GM21737 (cell line): Measurements from ENCODE around the gene UBASH3B.
A peak's percentile ranks its signal among the peaks of the same experiment; 100 is the strongest.
"Not testable (repeated sequence)": the region's sequence is repeated elsewhere in the genome, so short reads cannot be mapped to it uniquely, and the experiment has no call there.

Experiments used
- ATAC-seq: cut with Tn5 transposase; IDR thresholded peaks from one replicate; pipeline ENCODE4 v1.9.1; 2021; ENCODE audit warnings: mild to moderate bottlenecking, moderate library complexity; ENCODE audit not compliant: unreplicated experiment

Gene UBASH3B

GRCh38 chr11:122804161-122804560 lies 148.6 kb downstream of the UBASH3B start:
- no peak for ATAC-seq

- ATAC-seq: no peak
Measured at GRCh38 chr11:122804796-122805195, 149.3 kb downstream of the UBASH3B start.

- ATAC-seq: no peak
Measured at GRCh38 chr11:122807731-122808477, 152.4 kb downstream of the UBASH3B start.

GRCh38 chr11:122808478-122808869 lies 153.0 kb downstream of the UBASH3B start:
- ATAC-seq: peak; percentile 68

GRCh38 chr11:122809866-122810265 lies 154.3 kb downstream of the UBASH3B start:
- ATAC-seq: no peak

- no peak for ATAC-seq
Measured at GRCh38 chr11:122811721-122812120, 156.2 kb downstream of the UBASH3B start.

GRCh38 chr11:122812638-122813037 lies 157.1 kb downstream of the UBASH3B start:
- no peak for ATAC-seq

- ATAC-seq: no peak
Measured at GRCh38 chr11:122813176-122813893, 157.8 kb downstream of the UBASH3B start.

- no peak for ATAC-seq
Measured at GRCh38 chr11:122813894-122814270, 158.4 kb downstream of the UBASH3B start.

- ATAC-seq: no peak
Measured at GRCh38 chr11:122814401-122814800, 158.9 kb downstream of the UBASH3B start.

GRCh38 chr11:122815900-122816299 lies 160.4 kb downstream of the UBASH3B start:
- no peak for ATAC-seq

- ATAC-seq: no peak
Measured at GRCh38 chr11:122816761-122817520, 161.4 kb downstream of the UBASH3B start.

GRCh38 chr11:122820158-122820557 lies 164.6 kb downstream of the UBASH3B start:
- no peak for ATAC-seq

- no peak for ATAC-seq
Measured at GRCh38 chr11:122821169-122821568, 165.6 kb downstream of the UBASH3B start.

GRCh38 chr11:122822241-122822640 lies 166.7 kb downstream of the UBASH3B start:
- ATAC-seq: no peak

GRCh38 chr11:122823564-122823963 lies 168.0 kb downstream of the UBASH3B start:
- no peak for ATAC-seq

- ATAC-seq: not testable (repeated sequence)
Measured at GRCh38 chr11:122829371-122829770, 173.8 kb downstream of the UBASH3B start.

GRCh38 chr11:122832297-122832696 lies 176.8 kb downstream of the UBASH3B start:
- not testable (repeated sequence) for ATAC-seq

- no peak for ATAC-seq
Measured at GRCh38 chr11:122832721-122833470, 177.4 kb downstream of the UBASH3B start.

- ATAC-seq: no peak
Measured at GRCh38 chr11:122833846-122834464, 178.4 kb downstream of the UBASH3B start.
